SU-DHL-6 (cell line): ENCODE data around the gene ACSS2.

ENCODE experiments used
- H2AFZ ChIP-seq: fragments of 200-600 bp; sonication (generic); 2 replicates; pipeline ENCODE4 v1.6.1; 2014; ENCODE audit warnings: low read depth, mild to moderate bottlenecking, moderate library complexity, mixed read lengths, antibody characterized with exemption, low read length; ENCODE audit not compliant: severe bottlenecking
- H3F3A ChIP-seq: fragments of 200-600 bp; shearing (Covaris generic); 2 replicates; pipeline ENCODE4 v1.6.0; 2016; ENCODE audit warnings: antibody characterized with exemption, mild to moderate bottlenecking; ENCODE audit not compliant: insufficient read depth
- H3K27ac ChIP-seq: fragments of 200-600 bp; sonication (generic); 2 replicates; pipeline ENCODE4 v1.5.1; 2016; ENCODE audit warnings: low read depth, mild to moderate bottlenecking, low read length, moderate library complexity, mixed read lengths
- H3K27me3 ChIP-seq: fragments of 200-600 bp; sonication (generic), shearing (Covaris generic); 2 replicates; pipeline ENCODE4 v1.6.0; 2014; ENCODE audit warnings: mild to moderate bottlenecking, low read length
- H3K36me3 ChIP-seq: fragments of 200-600 bp; sonication (generic); 2 replicates; pipeline ENCODE4 v1.6.1; 2014; ENCODE audit warnings: mild to moderate bottlenecking, low read length, mixed read lengths
- H3K4me2 ChIP-seq: fragments of 300-600, 200-600 bp; shearing (Covaris generic), sonication (generic); 2 replicates; pipeline ENCODE4 v1.6.0; 2014; ENCODE audit warnings: low read length, low read depth, mild to moderate bottlenecking; ENCODE audit not compliant: poor library complexity, severe bottlenecking
- H3K4me3 ChIP-seq: fragments of 200-600 bp; sonication (generic); 2 replicates; pipeline ENCODE4 v1.5.1; 2014; ENCODE audit warnings: antibody characterized with exemption, low read length, mild to moderate bottlenecking, mixed read lengths; ENCODE audit not compliant: insufficient read depth, poor library complexity, severe bottlenecking
- H3K79me2 ChIP-seq: fragments of 200-600 bp; sonication (generic); 2 replicates; pipeline ENCODE4 v1.6.1; 2014; ENCODE audit warnings: mild to moderate bottlenecking, low read length, moderate library complexity; ENCODE audit not compliant: insufficient read depth
- H3K9ac ChIP-seq: fragments of 200-600 bp; sonication (generic); 2 replicates; pipeline ENCODE4 v1.7.0; 2014; ENCODE audit warnings: mild to moderate bottlenecking, low read length
- H3K9me2 ChIP-seq: fragments of 200-600 bp; sonication (generic); replicated peaks from 2 replicates; pipeline ENCODE4 v1.6.1; 2014; ENCODE audit warnings: low read length; ENCODE audit not compliant: insufficient read depth
- H3K9me3 ChIP-seq: fragments of 200-600 bp; sonication (generic); 2 replicates; pipeline ENCODE4 v1.6.1; 2014; ENCODE audit warnings: low read length, mixed read lengths; ENCODE audit not compliant: insufficient read depth
- H4K20me1 ChIP-seq: fragments of 200-600 bp; sonication (generic); 2 replicates; pipeline ENCODE4 v1.6.1; 2014; ENCODE audit warnings: low read depth, mild to moderate bottlenecking, antibody characterized with exemption, low read length, moderate library complexity, mixed read lengths
- EZH2phosphoT487 ChIP-seq: fragments of 200-600 bp; sonication (generic), shearing (Covaris generic); conservative IDR thresholded peaks from 2 replicates; pipeline ENCODE4 v1.6.1; 2018; ENCODE audit warnings: mild to moderate bottlenecking, antibody characterized with exemption, low read length, moderate library complexity, mixed read lengths
- TF ChIP-seq, protein P1 (sequence below): fragments of 200-600 bp; sonication (generic); IDR thresholded peaks from one replicate; pipeline ENCODE4 v1.5.1; 2017; ENCODE audit warnings: antibody characterized with exemption, mild to moderate bottlenecking, low read length, moderate library complexity; ENCODE audit not compliant: insufficient read depth, poor library complexity, severe bottlenecking

Gene ACSS2

DNA sequence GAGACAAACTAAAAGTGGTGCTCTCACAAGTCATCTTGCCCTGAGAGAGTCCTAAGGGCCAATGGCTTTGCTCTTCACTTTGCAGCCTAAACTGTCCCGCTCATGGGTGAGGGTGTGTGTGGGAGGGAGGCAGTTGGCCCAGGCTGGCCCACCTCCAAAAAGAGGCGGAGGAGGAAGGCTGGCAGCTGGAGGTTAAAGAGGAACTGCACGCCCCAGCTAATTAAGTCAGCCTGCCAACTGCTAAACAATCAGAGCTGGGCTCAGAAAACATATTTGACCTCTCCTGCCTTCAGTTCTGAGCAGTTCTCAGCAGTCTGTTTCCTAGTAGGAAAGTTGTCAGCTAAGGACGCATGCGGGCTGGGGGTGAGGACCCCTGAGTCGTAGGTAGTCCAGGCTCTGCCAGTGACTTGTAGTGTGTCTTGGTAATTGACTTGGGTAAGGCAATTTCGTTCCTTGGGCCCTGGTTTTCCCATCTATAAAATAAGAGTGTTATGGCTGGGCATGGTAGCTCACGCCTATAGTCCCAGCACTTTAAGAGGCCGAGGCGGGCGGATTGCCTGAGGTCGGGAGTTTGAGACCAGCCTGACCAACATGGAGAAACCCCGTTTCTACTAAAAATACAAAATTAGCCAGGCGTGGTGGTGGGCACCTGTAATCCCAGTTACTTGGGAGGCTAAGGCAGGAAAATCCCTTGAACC, 62.2 kb downstream of the ACSS2 start:
- Histone ChIP-seq H3K9ac (no peak overlapping the region), H4K20me1 (no peaks in the 10 kb centered on the region), H3K27me3 (no peaks in the 10 kb centered on the region), H3K9me2 (no peaks in the 10 kb centered on the region), H2AFZ (no peak overlapping the region), H3K79me2 (no peaks in the 10 kb centered on the region), H3K4me3 (no peak overlapping the region), H3F3A (no peaks in the 10 kb centered on the region), H3K27ac (no peak overlapping the region), H3K36me3 (no peaks in the 10 kb centered on the region), H3K4me2 (no peak overlapping the region), H3K9me3 (no peaks in the 10 kb centered on the region)
- no peak for TF ChIP-seq EZH2phosphoT487
- TF ChIP-seq, protein P1, sequence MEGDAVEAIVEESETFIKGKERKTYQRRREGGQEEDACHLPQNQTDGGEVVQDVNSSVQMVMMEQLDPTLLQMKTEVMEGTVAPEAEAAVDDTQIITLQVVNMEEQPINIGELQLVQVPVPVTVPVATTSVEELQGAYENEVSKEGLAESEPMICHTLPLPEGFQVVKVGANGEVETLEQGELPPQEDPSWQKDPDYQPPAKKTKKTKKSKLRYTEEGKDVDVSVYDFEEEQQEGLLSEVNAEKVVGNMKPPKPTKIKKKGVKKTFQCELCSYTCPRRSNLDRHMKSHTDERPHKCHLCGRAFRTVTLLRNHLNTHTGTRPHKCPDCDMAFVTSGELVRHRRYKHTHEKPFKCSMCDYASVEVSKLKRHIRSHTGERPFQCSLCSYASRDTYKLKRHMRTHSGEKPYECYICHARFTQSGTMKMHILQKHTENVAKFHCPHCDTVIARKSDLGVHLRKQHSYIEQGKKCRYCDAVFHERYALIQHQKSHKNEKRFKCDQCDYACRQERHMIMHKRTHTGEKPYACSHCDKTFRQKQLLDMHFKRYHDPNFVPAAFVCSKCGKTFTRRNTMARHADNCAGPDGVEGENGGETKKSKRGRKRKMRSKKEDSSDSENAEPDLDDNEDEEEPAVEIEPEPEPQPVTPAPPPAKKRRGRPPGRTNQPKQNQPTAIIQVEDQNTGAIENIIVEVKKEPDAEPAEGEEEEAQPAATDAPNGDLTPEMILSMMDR = no peak

- no peak overlapping the region for H3K4me3 ChIP-seq
- H3K4me2 ChIP-seq = no peak overlapping the region
- no peaks in the 10 kb centered on the region for H3K36me3 ChIP-seq
- no peaks in the 10 kb centered on the region for H4K20me1 ChIP-seq
- no peaks in the 10 kb centered on the region for H3K27me3 ChIP-seq
- H3K9ac ChIP-seq = no peak overlapping the region
- H3K27ac ChIP-seq = no peak overlapping the region
- H3K9me2 ChIP-seq = no peaks in the 10 kb centered on the region
- H3F3A ChIP-seq = no peaks in the 10 kb centered on the region
- TF ChIP-seq EZH2phosphoT487 = no peak
- TF ChIP-seq, protein P1 = no peak
- H3K9me3 ChIP-seq = no peaks in the 10 kb centered on the region
- no peak overlapping the region for H2AFZ ChIP-seq
- H3K79me2 ChIP-seq = no peaks in the 10 kb centered on the region
These were observed 63.7 kb downstream of the ACSS2 start for GRCh38 chr20:34940081-34940481.

GRCh38 chr20:34941226-34941625, 64.8 kb downstream of the ACSS2 start:
- no peaks in the 10 kb centered on the region for H3K36me3 ChIP-seq
- no peaks in the 10 kb centered on the region for H3K27me3 ChIP-seq
- no peak overlapping the region for H3K4me2 ChIP-seq
- no peak overlapping the region for H2AFZ ChIP-seq
- no peaks in the 10 kb centered on the region for H3F3A ChIP-seq
- no peak for TF ChIP-seq EZH2phosphoT487
- TF ChIP-seq, protein P1 = no peak
- no peaks in the 10 kb centered on the region for H3K79me2 ChIP-seq
- H3K4me3 ChIP-seq = no peak overlapping the region
- H3K9me2 ChIP-seq = no peaks in the 10 kb centered on the region
- no peaks in the 10 kb centered on the region for H4K20me1 ChIP-seq
- H3K9me3 ChIP-seq = no peaks in the 10 kb centered on the region
- H3K27ac ChIP-seq = no peak overlapping the region
- no peak overlapping the region for H3K9ac ChIP-seq
